ENCODE measurements around the gene EP400.

EP400 gene

DNA sequence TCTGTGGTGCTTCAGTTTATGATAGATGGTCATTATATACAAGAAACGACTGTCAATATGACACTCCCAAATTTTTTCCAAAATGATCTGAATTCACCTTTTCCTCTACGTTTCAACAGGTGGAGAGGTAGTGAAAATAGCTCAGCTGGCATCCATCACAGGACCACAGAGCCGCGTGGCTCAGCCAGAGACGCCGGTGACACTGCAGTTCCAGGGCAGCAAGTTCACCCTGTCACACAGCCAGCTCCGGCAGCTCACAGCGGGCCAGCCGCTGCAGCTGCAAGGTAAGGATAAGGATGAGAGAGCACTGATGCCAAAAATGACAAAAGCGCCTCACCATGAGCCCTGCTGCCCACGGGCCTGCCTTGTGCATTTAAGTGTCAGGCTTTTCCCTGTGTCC is 73.9 kb downstream of the EP400 start:
- no peak overlapping the region for H3K27ac ChIP-seq
- no peak for TF ChIP-seq CTCF (conservative IDR thresholded peaks at IDR 0.05)

DNA sequence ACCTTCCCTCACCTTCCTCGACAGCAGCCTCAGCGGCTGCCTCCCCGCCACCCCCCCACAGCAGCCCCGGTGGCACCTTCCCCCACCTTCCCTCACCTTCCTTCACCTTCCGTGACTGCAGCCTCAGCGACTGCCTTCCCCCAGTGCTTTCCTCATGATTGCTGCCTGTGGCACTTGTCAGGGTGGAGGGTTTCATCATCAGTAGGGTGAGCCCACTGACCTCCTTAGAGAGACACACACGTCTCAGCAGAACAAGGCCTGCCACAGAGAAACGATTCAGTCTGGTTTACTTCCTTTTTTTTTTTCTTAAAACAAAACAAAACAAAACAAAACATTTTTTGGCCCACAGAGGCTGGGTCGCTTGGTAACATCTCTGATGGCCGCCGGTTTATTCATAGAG is 75.0 kb downstream of the EP400 start:
- no peak for TF ChIP-seq CTCF (conservative IDR thresholded peaks at IDR 0.05)
- no peak for TF ChIP-seq ZFX (IDR thresholded peaks at IDR 0.05)
- no peak overlapping the region for H3K27ac ChIP-seq

DNA sequence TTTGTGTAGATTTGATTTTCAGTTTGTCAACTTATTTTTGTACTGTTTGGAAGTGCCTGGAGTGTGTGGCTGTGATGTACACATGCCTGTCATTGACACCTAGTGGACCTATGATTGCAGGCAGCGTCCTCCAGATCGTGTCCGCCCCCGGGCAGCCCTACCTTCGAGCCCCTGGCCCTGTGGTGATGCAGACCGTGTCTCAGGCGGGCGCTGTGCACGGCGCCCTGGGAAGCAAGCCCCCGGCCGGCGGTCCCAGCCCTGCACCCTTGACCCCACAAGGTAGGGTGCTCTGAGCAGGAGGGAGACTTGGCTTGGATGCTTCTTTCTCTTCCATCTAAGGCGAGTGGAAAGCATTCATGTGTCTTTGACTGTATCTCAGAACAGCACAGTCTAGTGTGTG is 75.8 kb downstream of the EP400 start:
- no peak overlapping the region for H3K27ac ChIP-seq
- TF ChIP-seq ZFX (IDR thresholded peaks at IDR 0.05) (no peak), CTCF (conservative IDR thresholded peaks at IDR 0.05) (no peak)

- TF ChIP-seq ZFX (IDR thresholded peaks at IDR 0.05) (no peak), CTCF (conservative IDR thresholded peaks at IDR 0.05) (no peak)
- H3K27ac ChIP-seq, result no peak overlapping the region
These were observed 76.5 kb downstream of the EP400 start for GRCh38 chr12:132026061-132026795.

DNA sequence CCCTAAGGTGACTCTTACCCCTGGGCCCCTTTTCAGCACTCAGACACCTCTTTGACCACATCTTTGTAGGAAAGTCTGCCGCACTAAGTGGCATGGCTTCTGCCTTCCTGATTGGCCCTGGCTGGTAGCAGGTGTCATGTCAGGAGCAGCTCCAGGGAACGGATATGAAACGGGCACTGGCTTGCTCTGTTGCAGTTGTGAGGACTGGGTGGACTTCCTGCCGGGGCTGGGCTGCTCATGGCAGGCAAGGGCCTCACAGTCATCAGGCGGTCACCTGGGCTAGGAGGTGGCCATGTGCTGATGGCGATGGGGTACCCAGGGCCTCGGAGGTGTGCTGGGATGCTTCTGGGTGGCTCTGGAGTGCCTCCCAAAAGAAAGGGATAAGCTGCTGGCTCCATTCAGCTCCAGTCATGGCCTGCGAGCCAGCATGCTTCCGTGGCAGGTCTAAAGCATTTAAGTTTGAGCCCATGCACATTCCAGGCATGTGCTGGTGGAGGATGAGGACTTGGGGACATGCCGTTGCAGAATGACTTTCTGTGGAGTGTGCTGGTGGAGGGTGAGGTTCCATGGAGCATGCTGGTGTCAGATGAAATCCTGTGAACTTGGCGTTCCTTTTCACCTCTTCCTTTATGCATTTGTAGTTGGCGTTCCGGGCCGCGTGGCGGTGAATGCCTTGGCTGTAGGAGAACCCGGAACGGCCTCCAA is 77.2 kb downstream of the EP400 start:
- no peak overlapping the region for H3K27ac ChIP-seq
- TF ChIP-seq ZFX (IDR thresholded peaks at IDR 0.05), result no peak
- no peak for TF ChIP-seq CTCF (conservative IDR thresholded peaks at IDR 0.05)

GRCh38 chr12:132027636-132028035 is 77.9 kb downstream of the EP400 start:
- no peak for TF ChIP-seq CTCF (conservative IDR thresholded peaks at IDR 0.05)
- TF ChIP-seq ZFX (IDR thresholded peaks at IDR 0.05), result no peak
- H3K27ac ChIP-seq, result no peak overlapping the region

DNA sequence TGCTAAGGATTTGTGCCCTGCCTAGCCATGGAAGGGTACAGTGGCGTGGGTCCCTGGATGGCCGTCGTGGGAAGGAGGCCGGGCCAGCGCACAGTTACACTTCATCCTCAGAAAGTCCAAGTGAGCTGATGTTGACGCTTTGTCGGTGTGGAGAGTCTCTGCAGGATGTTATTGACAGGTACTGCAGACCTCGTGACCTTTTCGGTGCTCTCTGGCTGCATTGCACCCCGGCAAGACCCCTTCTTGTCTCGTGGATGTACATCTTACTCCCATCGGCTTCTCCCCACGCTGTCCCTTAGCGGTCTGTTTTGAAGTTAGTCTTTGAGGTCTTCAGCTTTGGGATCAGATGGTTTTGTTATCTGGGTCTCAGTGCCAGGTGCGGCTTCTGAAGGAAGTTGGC is 78.4 kb downstream of the EP400 start:
- no peak overlapping the region for H3K27ac ChIP-seq
- no peak for TF ChIP-seq CTCF (conservative IDR thresholded peaks at IDR 0.05)
- no peak for TF ChIP-seq ZFX (IDR thresholded peaks at IDR 0.05)
